GM12801 (cell line): Measurements from ENCODE around the gene PDE8B.

Source experiments
- TF ChIP-seq, protein P1 (sequence below): IDR thresholded peaks from one replicate; pipeline ENCODE4 v1.5.1; 2011; ENCODE audit warnings: control low read depth; ENCODE audit not compliant: insufficient read length; ENCODE audit errors: extremely low read depth

The PDE8B gene

DNA sequence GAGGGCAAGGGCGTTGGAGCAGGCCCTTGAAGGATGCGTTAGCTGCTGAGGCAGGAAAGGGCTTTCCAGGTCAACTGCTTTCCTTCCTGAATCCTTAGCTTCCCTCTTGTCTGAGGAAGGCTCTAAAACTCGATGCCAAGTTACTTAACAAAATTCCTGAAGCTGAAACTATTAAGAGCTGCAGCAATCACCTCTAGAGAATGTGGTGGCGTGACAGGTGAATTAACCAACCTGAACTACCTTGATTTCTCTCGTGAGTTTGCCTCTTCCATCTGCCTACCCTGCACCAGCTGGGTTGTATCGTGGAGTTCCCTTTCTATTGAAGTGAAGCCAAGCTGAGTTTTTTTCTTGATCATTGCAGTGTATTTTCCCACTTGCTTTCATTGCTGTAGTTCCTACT is 96.1 kb downstream of the PDE8B start:
- TF ChIP-seq, protein P1, sequence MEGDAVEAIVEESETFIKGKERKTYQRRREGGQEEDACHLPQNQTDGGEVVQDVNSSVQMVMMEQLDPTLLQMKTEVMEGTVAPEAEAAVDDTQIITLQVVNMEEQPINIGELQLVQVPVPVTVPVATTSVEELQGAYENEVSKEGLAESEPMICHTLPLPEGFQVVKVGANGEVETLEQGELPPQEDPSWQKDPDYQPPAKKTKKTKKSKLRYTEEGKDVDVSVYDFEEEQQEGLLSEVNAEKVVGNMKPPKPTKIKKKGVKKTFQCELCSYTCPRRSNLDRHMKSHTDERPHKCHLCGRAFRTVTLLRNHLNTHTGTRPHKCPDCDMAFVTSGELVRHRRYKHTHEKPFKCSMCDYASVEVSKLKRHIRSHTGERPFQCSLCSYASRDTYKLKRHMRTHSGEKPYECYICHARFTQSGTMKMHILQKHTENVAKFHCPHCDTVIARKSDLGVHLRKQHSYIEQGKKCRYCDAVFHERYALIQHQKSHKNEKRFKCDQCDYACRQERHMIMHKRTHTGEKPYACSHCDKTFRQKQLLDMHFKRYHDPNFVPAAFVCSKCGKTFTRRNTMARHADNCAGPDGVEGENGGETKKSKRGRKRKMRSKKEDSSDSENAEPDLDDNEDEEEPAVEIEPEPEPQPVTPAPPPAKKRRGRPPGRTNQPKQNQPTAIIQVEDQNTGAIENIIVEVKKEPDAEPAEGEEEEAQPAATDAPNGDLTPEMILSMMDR: no peak

DNA sequence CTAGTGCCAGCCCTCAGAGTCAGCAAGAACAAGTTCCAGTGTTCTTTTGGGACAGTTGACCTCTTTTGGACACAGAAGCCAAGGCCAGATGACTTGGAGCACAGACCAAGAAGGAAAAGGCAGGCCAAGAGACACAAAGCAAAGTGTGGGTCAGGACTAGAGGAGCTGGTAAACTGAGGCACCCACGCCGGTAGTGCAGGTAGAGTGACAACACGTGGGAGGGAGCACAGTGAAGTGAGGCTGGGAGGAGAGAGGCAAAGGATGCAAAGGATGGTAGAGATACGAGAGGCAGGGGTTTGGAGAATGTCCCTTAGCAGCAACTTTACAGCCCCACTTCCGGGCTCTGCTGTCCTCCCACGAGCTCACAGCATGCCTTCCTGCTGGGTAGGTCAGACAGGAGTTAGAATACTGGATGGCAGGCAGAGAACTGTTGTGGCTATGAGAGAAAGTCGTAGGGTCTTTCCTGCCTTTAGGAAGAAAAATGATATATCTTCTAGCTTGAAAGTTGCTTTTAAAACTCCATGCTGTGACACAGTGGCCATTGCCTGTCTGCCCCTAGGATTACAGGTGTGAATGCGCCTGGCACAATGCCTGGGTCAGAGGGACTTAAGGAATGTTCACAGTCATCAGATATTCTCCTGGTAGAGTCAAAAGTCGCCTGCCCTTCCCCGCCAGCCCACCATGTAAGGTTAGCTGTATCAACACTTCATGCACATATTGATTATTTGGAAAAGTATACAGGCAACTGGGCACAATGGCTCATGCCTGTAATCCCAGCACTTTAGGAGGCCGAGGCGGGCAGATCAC is 97.9 kb downstream of the PDE8B start:
- TF ChIP-seq, protein P1: no peak

DNA sequence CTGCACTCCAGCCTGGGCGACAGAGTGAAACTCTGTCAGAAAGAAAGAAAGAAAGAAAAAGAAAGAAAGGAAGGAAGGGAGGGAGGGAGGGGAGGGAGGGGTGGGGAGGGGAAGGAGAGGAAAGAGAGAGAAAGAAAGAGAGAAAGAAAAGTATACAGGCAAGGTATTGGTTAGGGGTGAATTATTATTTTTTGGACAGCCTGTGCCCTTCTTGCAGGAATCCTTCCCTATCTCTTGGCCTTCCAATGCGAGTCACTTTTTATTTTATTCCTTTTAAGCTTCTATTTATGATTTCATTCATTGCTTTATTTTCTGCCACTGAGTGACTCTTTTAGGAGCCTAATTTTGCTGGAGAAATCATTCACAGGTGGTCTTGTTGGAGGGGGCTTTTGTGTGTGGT is 98.7 kb downstream of the PDE8B start:
- TF ChIP-seq, protein P1: no peak

DNA sequence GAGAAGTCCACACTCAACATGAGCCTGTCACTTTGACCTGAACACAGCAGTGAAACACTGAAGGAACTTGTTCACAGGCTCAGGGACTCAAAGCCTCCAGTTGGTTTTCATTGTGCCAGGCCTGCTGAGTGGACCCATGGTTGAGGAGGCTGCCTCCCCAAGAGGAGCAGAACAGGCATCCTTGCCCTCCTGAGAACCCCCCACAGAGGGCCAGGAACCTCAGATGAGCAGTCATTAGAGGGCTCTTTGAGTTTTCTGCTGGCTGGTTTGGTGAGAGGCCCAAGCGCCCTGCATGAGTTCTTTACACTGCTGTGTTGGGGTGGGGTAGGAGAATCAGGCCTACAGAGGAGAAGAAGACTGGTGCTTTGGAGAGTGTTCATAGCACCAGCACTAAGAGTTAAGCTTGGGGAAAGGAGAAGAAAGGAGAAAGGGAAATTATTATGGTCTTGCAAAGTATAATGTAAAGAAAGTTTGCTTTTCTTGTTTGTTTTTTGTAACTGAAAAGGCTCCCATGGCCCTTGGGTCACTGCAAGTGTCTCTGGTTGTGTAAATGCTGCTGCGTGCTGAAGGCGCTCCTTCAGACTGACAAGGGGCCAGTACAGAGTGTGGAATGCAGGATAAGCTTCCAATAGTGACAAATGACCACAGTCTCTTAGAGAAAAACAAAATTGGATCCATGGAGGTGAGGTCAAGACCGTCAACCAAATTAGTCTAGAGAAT is 100.2 kb downstream of the PDE8B start:
- TF ChIP-seq, protein P1: no peak

DNA sequence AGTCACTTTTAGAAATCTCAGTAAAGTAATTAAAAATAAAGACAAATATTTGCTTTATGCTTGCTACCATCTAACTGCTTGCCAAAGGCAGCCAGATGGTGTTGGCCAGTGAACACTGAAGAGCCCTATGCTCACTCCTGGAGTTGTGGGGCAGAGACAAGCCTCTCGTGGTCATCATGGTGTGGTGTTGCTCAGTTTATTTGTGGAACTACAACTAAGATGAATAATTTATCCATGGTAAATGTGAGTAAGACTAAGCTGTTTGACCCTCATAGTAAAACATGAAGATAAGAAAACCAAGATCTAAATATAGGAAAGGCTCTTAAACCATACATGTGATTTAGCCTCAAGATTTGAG is 100.7 kb downstream of the PDE8B start:
- TF ChIP-seq, protein P1: no peak

DNA sequence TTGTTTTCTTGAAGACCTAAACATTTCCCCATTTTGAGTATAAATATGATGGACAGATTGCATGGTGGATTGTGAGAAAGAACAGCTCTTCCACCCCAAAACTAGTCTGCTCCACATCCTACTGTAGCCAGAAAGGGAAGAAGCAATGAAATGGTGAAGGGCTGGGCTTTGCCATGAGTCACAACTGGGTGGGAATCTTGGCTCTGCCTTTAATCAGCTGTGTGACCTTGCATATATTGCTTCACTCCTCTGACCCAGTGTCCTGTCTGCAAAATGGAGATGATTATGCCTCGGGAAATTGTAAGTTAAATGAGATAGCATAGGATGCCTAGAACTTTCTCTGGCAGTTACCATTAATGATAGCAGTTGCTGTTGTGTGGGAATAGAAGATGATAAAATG is 101.9 kb downstream of the PDE8B start:
- TF ChIP-seq, protein P1: no peak

DNA sequence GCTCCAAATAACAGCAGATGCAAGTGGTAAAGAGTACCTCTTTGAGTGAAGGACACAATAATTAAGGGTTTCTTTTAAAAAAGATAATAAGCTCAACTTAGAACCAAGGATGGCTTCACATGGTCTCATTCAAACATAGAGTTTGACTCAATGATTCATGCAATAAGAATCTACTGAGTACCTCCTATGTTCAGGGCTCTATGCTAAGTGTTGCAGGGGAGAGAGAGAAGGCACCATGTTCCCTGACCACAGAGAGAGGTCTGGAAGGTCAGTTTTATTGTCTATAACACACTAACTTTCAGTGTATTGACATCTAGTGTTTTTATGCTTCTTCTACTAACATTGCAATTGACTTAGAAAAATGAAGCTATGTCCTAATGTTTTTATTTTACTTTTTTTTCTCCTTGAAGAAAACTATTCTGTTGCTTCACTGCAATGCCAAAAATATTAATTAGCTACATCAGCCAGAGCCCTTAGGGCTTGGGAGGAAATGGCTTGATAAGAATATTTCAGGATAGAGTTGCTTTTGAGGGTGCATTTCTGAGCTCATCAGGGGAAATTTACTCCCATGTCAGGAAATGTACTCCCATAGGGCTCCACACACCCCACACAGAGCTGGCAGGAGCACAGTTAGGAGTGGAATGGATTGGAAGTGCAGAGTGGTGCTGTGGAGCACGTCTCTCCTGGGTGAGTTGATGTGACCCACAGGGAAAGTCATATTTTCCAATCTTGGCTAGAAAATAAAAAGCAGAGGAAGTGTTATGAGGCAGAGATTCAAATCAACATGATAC is 106.6 kb downstream of the PDE8B start:
- TF ChIP-seq, protein P1: no peak
